Activated naive CD8-positive, alpha-beta T cell treated with anti-CD3 and anti-CD28 coated beads, Interleukin-2, amount 50 U/mL, for 16 hours (primary cell): ENCODE results near the gene SLC8A1.

Source experiments
- DNase-seq: peaks from one replicate; pipeline ENCODE4 v3.0.0-alpha.2; 2020; ENCODE audit warnings: low read depth, low spot score

The SLC8A1 gene

DNA sequence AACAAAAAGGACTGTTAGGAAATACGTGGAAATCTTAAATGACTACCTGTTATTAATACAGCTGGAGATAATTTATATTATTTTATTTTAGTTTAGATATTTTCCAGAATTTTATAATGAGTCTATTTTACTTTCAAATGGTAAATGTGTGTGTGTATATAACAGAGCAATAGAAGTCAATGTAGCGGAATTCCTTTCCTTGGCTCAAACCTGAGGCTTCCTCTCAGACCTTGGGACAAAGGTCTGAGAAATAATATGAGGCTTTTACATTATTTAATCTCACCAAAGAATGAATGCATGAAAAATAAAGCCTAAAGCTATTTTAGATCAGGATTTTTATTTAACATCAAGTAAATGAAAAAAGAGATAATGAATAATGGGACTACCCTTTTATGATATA is 65.7 kb downstream of the SLC8A1 start:
- no peak for DNase-seq

DNA sequence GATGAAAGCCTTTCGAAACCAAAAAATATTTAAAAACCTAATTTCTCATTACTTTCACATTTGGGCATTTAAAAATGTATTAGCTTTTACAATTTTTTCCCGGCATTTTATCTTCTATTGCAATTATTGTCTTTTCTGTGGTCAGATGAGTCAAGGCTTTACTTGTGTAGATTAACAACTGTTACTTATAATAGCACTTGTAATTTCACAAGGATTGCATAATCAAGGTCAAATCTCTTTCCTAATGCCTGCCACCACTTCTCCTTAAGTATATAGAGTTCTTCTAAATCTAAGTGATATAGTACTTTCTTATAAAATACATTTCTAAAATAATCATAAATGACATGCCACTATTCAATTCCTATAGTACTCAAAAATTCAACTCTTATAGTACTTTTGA is 67.2 kb downstream of the SLC8A1 start:
- no peak for DNase-seq

DNA sequence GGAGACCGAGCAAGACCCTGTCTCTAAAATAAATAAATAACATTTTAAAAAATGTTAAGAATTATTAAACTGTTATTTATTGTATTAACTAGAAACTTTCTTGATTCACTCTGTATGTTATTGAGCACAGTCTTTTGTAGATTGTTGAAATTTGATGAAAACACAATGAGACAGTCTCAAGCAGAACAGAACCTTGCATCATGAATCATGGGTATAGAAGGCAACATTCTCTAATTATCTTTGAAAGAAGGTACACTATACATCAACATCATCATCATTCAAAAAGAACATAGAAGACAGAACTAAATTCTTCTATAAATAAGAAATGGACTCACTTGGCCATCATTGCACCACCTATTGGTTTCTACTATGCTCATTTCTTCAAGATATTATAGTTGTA is 67.7 kb downstream of the SLC8A1 start:
- no peak for DNase-seq

DNA sequence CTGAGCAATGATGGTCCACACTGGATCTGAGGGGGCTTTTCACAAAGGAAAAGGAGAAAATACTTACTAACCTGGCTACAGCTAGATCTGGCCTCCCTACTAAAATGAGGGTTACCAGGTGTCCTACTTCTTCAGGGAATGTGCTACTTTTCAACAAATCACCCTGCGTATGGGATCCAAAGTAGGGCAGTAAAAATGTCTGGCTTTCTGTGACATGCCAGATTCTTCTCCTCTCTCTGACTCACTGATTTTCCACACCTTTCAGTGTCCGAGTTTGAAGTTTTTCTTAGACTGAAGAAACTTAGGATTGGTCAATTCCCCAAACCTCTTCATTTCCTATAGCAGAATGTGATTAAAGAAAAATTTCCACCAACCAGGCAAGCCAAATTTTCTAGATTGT is 71.2 kb downstream of the SLC8A1 start:
- no peak for DNase-seq

DNA sequence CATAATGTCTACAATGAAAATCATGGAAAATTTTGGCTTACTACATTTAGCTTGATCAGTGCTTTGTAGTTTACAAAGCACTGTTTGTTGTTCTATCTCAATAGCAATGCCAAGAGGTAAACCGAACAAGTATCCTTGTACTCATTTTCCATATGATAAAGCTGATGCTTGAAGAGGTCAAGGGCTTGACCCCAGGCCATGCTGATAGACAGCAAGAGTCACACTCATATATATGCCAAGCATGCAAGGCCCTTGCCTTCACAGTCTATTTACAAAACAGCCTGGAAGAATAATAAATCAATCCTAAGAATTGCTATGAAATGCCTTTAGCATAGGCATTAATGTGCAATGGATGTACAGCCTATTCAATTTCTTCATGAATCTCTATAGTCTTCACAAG is 71.8 kb downstream of the SLC8A1 start:
- DNase-seq: no peak

DNA sequence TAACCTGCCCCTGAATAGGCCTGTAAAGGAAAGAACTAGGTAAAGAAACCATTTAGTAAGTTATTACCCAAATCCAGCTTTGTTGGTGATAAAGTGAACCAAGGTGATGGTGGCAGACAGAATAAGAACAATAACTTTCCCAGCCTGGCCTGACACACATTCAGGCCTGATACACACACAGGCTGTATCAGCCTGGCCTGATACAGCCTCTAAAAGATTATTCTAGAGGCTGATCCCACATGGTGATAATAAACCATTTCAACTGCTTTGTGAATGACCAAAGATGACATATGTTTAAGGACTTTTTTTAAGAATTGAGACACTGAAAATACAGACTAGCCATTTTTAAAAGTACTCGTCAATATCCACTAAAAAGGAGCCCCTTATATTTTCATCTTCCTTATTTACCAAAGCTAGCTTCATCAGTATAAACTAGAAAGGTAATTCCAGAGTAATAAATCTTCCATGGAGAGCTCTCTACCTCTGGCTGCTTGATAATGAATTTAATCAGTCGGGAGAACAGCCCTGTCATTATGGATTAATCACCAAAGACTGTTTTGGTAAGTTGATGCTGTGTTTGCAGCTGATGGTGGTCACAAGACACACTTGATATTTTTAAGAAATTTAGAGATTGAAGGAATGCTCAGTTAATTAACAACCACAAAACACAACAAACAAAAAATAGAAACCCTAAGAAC is 77.2 kb downstream of the SLC8A1 start:
- no peak for DNase-seq

DNA sequence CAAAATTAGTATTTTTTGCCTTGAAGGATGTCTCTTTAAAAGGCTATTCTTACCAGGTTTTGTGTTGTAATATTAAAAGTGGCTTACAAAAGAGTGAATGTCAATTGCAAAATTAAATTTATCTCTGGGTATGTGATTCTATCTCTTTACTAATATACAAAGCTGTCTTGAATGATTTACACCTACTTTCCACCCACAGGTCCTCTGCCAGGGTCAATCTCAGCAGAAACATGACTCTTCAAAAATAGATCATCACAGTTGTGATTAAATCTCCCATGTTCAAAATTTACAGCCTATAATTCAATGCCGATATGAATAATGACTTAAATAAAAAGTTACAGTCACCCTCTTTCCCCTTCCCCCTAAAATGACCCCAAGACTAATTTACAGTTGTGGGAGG is 78.8 kb downstream of the SLC8A1 start:
- no peak for DNase-seq

DNA sequence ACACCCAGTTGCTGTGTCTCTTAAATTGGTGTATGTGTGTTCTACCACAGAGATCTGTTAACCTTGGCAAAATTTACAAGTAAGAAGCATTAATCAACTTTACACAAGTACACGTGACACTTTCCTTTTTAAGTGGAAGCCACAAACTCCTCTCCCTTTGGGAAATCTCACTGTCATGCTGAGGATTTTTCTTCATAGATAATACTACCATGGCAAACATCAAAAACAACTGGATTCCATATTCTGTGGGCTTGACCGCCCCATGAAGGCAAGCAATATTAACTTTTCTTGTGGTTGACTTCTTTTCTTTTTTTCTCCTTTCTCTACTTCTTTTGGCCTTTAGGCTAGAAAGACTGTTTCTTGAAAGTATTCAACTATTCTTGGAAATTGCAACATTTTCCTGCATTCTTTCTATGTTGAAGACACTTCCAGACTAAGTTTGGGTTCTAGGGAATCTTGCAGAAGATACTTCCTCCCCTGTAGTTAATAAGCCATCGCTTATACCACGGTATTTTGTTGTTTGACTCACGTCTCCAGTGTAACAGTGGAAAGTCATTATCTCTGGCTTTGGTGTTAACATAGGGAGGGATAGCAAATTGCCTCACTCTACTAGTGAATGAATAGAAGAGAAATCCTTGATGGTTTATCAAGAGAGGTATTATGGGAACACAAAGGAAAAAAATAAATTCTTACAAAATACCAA is 79.5 kb downstream of the SLC8A1 start:
- no peak for DNase-seq

DNA sequence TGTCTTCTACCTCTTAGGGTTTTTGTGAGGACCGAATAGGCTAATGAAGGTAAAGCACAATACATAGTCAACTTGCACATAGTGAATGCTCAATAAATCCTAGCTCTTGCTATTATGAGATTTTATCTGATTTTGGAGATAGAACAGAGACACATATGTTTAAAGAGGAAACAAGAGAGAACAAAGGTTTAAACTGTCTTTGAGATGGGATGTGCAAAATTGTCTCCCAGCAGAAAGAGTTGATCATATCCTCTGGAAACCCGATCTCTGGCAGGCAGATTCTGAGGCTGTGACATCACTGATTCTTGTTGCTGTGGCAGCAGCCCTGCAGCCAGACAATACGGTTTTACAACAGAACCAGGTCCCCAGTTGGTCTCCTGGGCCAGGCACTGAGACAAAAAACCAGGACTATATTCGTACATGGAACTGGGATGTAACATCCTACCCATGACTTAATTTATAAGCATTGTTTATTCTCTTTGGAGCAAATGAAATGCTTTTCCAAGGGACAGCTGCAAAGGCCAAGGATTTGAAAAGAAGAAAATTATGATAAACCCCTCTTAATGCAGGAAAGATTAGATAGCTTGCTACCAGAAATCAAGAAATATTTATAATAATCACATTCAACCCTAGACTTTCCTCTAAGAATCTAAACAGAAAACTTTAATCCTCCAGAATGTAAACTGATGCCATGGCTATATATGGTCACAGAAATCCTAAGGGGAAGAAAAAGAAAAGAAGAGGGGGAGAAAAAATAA is 80.2 kb downstream of the SLC8A1 start:
- DNase-seq: no peak

DNA sequence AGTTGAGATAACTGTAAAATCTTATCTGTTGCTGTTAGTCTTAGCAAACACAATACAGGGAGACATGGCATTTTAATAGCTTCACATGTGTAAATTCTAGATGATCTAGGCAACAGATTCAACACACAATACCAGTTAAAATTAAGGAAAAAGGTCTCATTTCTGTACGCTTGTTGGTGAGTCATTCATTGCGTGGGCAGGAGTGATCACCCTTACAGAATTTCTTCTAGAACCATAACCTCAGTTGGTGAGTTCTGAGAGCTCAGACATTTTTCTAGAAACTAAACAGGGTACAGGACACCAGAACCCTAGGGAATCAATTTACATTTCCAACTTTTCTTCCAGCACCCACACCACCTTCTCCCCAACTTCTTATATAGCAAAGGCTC is 81.9 kb downstream of the SLC8A1 start:
- DNase-seq: no peak

DNA sequence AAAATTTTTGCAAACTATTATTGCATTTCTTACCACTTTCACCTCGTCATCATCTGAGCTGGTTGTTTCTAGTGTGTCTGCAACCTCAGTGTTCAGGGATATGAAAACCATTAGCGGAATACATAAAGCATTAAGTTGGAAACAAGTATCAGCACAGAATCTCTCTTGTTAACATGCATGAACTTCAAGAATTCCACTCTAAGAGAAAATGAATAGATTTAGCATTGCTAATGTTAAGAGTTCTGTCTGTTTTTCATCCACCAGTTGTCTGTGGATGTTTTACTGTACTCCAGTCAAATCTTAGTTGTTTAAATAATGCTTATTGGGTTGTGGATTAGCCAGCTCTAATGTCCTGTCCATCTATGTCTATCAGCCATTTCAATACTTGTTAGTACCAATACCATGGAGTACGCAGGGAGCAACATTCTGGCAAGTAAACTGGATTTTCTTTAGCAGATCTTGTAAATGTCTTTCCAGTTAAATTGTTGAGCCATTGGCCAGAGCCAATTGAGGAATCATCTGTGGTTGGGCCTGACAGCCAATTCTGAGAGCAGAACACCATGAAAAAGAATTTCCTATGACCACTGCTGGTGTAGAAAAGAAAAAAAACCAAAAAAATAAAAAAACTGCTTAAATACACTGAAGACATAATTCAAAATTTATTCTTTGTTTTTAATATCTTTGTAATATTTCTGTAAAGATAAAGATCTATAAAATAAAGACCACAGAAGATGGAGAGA is 82.5 kb downstream of the SLC8A1 start:
- DNase-seq: no peak

DNA sequence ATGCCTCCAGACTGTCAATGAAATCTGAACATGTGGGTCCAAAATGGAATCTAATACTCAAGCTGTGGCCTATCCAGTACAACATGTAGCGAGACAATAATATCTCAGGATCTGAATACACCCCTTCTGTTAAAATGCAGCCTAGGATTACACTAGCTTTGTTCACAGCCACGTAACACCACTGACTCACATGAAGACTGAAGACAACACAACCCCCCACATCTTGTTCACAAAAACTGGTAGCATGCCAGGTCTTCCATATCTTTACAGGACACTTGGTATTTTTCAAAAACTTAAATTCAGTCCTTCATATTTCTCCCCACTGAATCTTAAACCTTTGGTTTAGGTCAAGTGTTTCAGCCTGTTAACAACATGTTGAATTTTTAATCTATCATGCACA is 84.2 kb downstream of the SLC8A1 start:
- no peak for DNase-seq

DNA sequence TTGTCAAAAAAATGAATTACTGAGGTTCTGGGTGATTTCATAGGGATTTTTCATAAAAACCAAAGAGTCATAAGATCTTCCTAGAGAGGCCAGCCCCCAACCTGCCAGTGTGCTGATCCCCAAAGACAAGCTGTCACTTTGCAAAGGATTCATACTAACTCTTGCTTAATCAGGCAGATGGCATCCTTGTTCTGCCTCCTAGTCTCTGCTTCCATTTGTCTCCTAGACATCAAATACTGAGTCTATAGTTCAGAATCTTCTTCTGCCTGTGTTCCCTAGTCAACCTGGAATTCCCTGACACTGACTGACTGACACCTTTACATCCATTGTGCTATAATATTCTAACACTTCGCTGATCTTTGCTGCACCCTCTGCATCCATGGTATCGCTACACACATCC is 84.9 kb downstream of the SLC8A1 start:
- no peak for DNase-seq

DNA sequence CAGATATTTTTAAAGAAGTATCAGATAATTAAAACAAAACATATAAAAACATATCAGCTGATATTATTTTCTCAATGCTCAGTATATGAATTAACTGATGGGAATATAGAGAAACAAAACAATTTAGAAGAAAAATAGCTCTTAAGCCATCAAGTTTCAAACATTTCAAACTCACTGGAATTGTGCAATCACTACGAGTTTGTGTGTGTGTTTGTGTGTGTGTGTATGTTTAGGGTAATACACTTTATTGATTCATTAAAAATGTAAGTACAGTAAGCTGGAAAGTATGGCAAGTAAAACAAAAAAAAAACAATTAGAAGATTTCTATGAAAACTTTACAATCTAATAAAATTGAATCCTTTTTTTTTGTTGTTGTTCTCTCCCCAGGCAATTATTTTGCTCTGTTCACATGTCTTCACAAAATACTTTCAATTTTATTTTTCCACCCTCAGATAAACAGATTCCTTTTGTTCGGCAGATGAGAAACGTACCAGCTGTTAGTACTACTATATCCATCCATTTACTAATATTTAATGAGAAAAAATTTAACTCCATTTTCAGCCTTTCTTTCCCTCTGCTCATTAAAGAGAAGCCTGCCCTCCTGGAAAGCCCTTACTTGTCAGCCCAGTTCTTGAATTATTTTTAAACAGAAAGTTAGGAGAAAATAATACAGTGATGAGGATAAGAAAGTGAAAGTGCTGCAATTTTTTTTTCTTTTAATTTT is 87.6 kb downstream of the SLC8A1 start:
- no peak for DNase-seq

DNA sequence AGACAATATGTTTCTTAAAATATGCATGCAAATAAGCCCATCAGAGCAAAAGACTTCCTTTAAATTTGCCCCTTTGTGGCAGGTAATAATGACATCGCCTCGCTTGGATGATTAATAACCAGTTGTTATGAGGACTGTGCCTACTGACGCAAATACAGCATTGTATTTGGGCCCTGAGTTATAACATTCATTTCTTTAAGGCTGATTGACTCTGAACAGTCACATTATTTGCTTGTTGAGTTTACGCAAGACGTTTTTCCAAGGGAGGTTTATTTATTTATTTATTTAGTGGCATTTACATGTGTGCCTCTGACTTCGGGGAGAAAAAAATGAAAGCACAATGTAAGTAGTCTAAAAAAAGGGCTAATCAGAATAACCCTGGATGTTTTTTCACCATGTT is 88.3 kb downstream of the SLC8A1 start:
- DNase-seq: no peak

DNA sequence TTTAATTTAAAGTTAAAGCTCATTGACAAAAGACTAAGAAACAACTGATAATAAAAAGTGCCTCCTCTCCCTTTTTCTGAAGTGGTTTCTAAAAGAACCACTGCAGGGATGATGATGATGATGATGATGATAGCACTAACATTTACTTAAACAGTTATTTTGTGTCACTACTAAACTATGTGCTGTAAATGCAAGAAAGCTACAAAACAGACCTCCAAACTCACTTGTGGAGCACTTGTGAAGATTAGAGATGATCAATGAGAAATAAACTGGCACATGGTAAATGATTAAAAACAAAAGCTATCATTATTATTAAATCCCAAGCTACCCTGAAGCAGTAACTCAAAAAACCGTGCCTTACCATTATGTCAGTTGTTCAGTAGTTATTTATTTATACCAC is 88.7 kb downstream of the SLC8A1 start:
- DNase-seq: no peak

DNA sequence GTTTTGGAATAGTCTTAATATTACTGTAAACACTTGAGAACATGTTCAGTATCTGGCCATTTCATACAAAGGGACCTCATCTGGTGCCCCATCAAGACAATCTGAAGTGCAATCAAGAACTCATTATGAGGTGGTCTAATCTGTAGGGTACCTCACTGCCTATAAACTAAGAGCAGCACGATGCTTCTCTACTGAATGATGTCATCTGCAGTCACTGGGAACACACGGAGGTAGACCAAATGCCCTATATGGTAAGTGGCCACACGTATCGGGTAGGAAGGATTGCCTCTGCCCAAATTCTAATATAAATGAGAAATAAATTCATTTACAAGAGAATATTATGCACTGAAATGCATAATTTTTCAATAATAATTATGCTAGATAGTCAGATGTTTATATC is 90.4 kb downstream of the SLC8A1 start:
- no peak for DNase-seq

DNA sequence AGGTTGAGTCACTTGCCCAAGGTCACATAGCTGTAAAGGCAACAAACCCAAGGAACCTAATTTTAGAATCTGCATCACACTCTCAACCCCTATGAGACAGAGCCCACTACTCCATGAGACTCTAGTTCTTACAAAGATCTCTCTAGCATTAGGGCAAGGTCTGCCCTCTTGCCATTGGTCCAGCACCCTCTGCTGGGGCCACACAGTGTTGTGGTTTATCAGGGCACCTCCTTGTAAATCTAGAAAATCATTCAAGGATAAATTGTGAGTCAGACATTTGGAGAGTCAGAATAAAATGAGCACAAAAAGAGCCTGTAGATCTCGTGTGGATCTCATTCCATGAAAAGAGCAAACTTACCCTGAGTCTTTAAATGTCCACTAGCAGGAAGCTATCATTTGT is 91.2 kb downstream of the SLC8A1 start:
- DNase-seq: no peak

DNA sequence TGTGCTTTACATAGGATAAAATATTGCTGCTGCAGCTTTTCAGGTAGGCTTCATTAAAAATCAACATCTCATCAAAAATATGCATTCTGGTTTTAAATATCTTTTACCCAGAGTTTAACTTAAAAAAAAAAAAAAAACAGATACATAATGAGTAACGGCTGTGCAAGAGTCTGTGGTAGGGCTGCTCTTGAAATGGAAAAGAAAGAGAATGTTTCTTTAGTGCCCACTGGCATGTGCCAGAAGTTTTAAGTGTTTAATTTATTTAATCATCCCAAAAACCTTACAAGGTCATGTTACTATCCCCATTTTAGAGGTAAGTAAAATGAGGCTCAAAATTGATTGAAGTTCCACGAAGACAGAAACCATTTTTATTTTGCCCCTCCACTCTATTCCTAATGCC is 92.1 kb downstream of the SLC8A1 start:
- DNase-seq: no peak

DNA sequence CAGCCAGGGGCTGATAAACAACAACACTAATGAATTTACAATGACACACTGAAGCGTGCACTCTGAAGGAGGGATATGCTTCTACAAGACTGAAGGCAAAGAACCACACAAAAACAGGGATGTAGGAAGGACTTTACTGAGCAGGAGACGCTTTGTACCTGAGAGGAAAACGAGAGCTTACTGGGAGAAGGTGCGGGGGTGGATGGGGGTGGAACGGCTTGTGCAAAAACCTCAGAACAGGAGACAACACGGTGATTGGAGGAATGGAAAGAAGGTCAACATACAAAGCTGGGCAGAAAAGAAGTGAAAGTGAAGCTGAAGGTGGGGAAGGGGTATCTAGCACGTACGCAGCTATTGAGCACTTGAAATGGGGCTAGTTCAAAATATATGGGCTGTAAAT is 93.1 kb downstream of the SLC8A1 start:
- no peak for DNase-seq

DNA sequence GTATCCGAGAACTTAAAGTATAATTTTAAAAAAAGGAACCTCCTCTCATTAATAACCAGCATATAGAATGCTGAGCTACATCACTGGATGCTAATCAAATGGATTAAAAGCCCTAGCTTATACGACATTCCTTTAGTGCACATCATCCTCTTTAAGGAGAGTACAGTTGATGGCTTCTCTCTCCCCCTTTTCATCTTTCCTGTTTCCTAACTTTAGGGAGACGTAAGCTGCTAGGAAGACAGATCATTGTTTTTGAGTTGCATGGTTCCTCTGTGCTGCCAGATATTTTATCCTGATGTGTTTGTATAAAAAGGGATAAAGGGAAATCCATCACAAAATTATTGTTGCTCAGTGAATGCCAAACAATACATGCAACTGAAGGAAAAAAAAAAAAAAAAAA is 94.2 kb downstream of the SLC8A1 start:
- no peak for DNase-seq

DNA sequence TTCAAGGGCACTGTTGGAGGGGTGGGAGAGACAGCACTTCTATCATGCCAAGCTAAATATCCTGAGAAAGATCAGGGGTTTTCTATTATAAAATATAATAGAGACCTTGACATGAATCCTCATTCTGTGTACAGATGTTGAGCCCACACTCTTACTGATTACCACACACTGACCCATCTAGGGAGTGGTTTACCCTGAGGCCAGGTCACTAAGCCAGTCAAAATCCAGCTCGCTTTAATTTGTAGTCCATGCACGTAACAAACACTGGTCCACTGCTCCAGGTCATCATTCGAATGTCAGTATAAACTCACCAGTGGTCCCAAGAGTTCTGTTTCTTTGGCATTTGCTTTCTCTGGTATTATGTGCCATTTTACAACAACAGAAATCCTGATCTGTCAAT is 96.4 kb downstream of the SLC8A1 start:
- DNase-seq: no peak
